ENCODE results near the gene FAM193A. TPM values are rescaled to one million over a fixed set of nuclear protein-coding genes. Genes with fewer than 3 reads are reported as not detected.

The FAM193A gene
- total RNA-seq, 4 donors from 2014 or later = 16.7 to 18.9 (median 18.0) TPM

GRCh38 chr4:2745981-2746806 is 209.7 kb downstream of the FAM193A start:
- in situ Hi-C loops (cut with MboI; ENCODE audit: low sequenced_read_pairs in 4 of 4) = no loop called here
- ATAC-seq (peak; percentile 39 to 43), DNase-seq (no peak)
- H3K36me3 ChIP-seq = peaks cover 2 to 54% of the 10 kb centered on the region in 2 donors
- no peaks in the 10 kb centered on the region for H3K27me3 ChIP-seq
- peak overlapping the region in 3 of 4 donors; percentile 16 to 44 (median 22) for H3K27ac ChIP-seq
- H3K9me3 ChIP-seq = no peaks in the 10 kb centered on the region
- peaks cover 0 to 5% of the 10 kb centered on the region in 2 donors for H3K4me1 ChIP-seq
- TF ChIP-seq CTCF (IDR thresholded peaks at IDR 0.05 in 4 of 5, conservative IDR thresholded peaks at IDR 0.05 in 1 of 5) = no peak
- TF ChIP-seq POLR2A (IDR thresholded peaks at IDR 0.05) = no peak
- intact Hi-C loops (cut with DNase I; ENCODE audit: low total_unique reads) = no loop called here
- H3K4me3 ChIP-seq = no peak overlapping the region

- Histone ChIP-seq H3K27ac (peak overlapping the region in 2 of 4 donors; percentile 22 to 44), H3K4me1 (peaks cover 0 to 8% of the 10 kb centered on the region in 2 donors), H3K27me3 (no peaks in the 10 kb centered on the region), H3K36me3 (peaks cover 2 to 53% of the 10 kb centered on the region in 2 donors), H3K9me3 (no peaks in the 10 kb centered on the region), H3K4me3 (no peak overlapping the region)
- intact Hi-C loops (cut with DNase I; ENCODE audit: low total_unique reads) = no loop called here
- DNase-seq = no peak
- TF ChIP-seq POLR2A (IDR thresholded peaks at IDR 0.05) (no peak), CTCF (IDR thresholded peaks at IDR 0.05 in 4 of 5, conservative IDR thresholded peaks at IDR 0.05 in 1 of 5) (no peak)
- in situ Hi-C loops (cut with MboI; ENCODE audit: low sequenced_read_pairs in 4 of 4) = no loop called here
- ATAC-seq = no peak
These were observed 210.6 kb downstream of the FAM193A start for GRCh38 chr4:2746891-2747695.

- ATAC-seq = peak in 1 of 2 donors; percentile 46
- intact Hi-C loops (cut with DNase I; ENCODE audit: low total_unique reads) (loop anchor here (10.0 kb wide), 1 partner anchor 486 kb away; the partner anchor contains the start of gene MXD4), in situ Hi-C loops (cut with MboI; ENCODE audit: low sequenced_read_pairs in 4 of 4) (loop anchor here in 1 of 4 donors (25.0 kb wide), 1 partner anchor 186 kb away; no protein-coding TSS in a partner anchor)
- Histone ChIP-seq H3K36me3 (peaks cover 2 to 19% of the 10 kb centered on the region in 2 donors), H3K4me3 (no peak overlapping the region), H3K27me3 (no peaks in the 10 kb centered on the region), H3K9me3 (no peaks in the 10 kb centered on the region), H3K27ac (peak overlapping the region; percentile 3 to 67 (median 31)), H3K4me1 (peaks cover 12 to 19% of the 10 kb centered on the region in 2 donors)
- TF ChIP-seq POLR2A (IDR thresholded peaks at IDR 0.05) (no peak), CTCF (IDR thresholded peaks at IDR 0.05 in 4 of 5, conservative IDR thresholded peaks at IDR 0.05 in 1 of 5) (no peak)
- no peak for DNase-seq
These were observed 214.5 kb downstream of the FAM193A start for GRCh38 chr4:2750719-2751605.

- DNase-seq = no peak
These were observed 217.0 kb downstream of the FAM193A start for GRCh38 chr4:2753436-2753835.

More at GRCh38 chr4:2753436-2753835, 217.0 kb downstream of the FAM193A start:
- no peaks in the 10 kb centered on the region for H3K27me3 ChIP-seq
- TF ChIP-seq POLR2A (IDR thresholded peaks at IDR 0.05) = no peak
- no peak for TF ChIP-seq CTCF (IDR thresholded peaks at IDR 0.05 in 4 of 5, conservative IDR thresholded peaks at IDR 0.05 in 1 of 5)
- H3K4me1 ChIP-seq = peaks cover 12 to 23% of the 10 kb centered on the region in 2 donors
- intact Hi-C loops (cut with DNase I; ENCODE audit: low total_unique reads) = loop anchor here (10.0 kb wide), 1 partner anchor 489 kb away; the partner anchor contains the start of gene MXD4
- no peaks in the 10 kb centered on the region for H3K36me3 ChIP-seq
- H3K9me3 ChIP-seq = no peaks in the 10 kb centered on the region
- H3K4me3 ChIP-seq = no peak overlapping the region
- no peak for ATAC-seq
- in situ Hi-C loops (cut with MboI; ENCODE audit: low sequenced_read_pairs in 4 of 4) = loop anchor here in 1 of 4 donors (25.0 kb wide), 1 partner anchor 184 kb away; no protein-coding TSS in a partner anchor
- H3K27ac ChIP-seq = peak overlapping the region in 3 of 4 donors; percentile 10 to 34 (median 24)

All from gastrocnemius medialis (tissue), 4 donors.